Measurements from ENCODE around the gene GLS.
"Not testable (repeated sequence)": the region's sequence is repeated elsewhere in the genome, so short reads cannot be mapped to it uniquely, and the experiment has no call there.

Gene GLS

DNA sequence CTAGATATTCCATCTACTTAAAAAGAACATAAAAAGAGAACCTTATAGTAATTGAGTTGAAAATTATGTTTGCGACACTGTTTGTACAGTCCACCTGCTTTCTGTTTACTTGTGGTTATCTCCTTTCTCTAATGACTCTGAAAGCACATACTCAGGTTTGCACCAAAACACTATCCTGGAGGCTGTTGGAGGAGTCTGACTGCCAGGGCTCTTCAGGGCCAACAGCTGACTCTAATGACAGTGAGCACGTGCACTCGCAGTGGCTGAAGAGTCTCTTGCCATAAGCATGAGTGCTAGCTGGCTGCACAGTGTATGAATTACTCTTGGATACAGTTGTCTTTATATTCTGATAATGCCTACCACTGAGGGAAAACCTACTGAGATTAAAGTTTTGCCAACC is 16.7 kb upstream of the GLS start:
- no peak overlapping the region for H3K4me3 ChIP-seq (ENCODE audit: low read depth, low read length)
- TF ChIP-seq, protein P1, sequence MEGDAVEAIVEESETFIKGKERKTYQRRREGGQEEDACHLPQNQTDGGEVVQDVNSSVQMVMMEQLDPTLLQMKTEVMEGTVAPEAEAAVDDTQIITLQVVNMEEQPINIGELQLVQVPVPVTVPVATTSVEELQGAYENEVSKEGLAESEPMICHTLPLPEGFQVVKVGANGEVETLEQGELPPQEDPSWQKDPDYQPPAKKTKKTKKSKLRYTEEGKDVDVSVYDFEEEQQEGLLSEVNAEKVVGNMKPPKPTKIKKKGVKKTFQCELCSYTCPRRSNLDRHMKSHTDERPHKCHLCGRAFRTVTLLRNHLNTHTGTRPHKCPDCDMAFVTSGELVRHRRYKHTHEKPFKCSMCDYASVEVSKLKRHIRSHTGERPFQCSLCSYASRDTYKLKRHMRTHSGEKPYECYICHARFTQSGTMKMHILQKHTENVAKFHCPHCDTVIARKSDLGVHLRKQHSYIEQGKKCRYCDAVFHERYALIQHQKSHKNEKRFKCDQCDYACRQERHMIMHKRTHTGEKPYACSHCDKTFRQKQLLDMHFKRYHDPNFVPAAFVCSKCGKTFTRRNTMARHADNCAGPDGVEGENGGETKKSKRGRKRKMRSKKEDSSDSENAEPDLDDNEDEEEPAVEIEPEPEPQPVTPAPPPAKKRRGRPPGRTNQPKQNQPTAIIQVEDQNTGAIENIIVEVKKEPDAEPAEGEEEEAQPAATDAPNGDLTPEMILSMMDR (IDR thresholded peaks at IDR 0.05; ENCODE audit: low read depth, low read length, missing control alignments): no peak
- in situ Hi-C loops (cut with HindIII; ENCODE audit: low sequenced_read_pairs): no loop called here
- DNase-seq (ENCODE audit: low read depth): no peak

DNA sequence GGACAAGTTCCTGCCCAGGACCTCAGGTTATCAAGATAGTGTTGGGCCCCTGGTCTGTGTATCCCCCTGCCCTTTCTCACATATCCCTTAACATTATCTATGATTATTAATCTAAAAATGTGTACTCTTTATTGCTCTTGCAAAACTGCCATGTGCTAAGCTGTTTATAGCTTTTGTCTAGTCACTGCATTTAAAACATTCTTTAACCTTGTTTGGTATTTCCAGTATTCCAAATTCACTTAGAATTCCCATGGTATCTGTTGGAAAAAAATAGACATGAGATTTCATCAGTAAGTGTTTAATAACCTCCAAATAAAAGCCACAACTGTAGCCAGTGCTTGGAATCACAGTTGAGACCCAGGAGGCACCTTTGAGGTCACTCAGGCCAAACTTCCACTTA is 16.2 kb upstream of the GLS start:
- TF ChIP-seq, protein P1 (IDR thresholded peaks at IDR 0.05; ENCODE audit: low read depth, low read length, missing control alignments): no peak
- no peak for DNase-seq (ENCODE audit: low read depth)
- in situ Hi-C loops (cut with HindIII; ENCODE audit: low sequenced_read_pairs): no loop called here
- no peak overlapping the region for H3K4me3 ChIP-seq (ENCODE audit: low read depth, low read length)

DNA sequence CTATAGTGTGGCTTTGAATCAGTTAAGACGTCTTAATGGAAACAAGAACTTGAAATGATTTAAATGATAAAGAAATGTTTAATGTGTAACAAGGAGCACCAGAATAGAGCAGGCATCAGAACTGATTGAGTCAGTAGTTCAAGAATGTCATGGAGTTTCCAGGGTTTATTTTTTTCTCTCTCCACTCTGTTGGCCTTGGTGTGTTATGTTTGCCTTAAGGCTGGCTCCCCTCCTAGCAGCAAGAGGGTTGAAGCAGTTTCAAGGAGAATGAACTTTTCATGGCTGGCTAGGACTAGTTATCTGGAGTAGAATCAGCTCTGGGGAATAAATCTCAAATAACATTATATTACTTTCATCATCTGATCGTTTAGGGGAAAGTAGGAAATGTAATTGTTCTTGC is 13.4 kb upstream of the GLS start:
- H3K4me3 ChIP-seq (ENCODE audit: low read depth, low read length): no peak overlapping the region
- in situ Hi-C loops (cut with HindIII; ENCODE audit: low sequenced_read_pairs): no loop called here
- TF ChIP-seq, protein P1 (IDR thresholded peaks at IDR 0.05; ENCODE audit: low read depth, low read length, missing control alignments): no peak
- DNase-seq (ENCODE audit: low read depth): no peak

DNA sequence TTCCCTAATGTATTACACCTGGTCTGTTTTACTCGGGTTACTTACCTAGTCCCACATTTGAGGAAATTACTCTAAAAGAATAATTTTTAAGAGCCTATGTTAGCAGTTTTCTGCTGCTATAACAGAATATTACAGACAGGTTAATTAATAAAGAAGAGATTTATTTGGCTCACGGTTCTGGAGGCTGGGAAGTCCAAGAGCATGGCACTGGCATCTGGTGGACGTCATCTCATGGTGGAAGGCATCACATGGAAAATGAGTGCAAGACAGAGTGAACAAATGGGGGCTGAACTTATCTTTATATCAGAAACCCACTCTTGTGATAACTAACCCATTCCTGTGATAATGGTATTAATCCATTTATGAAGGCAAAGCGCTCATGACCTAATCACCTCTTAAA is 12.8 kb upstream of the GLS start:
- TF ChIP-seq, protein P1 (IDR thresholded peaks at IDR 0.05; ENCODE audit: low read depth, low read length, missing control alignments): no peak
- DNase-seq (ENCODE audit: low read depth): no peak
- H3K4me3 ChIP-seq (ENCODE audit: low read depth, low read length): no peak overlapping the region
- in situ Hi-C loops (cut with HindIII; ENCODE audit: low sequenced_read_pairs): no loop called here

DNA sequence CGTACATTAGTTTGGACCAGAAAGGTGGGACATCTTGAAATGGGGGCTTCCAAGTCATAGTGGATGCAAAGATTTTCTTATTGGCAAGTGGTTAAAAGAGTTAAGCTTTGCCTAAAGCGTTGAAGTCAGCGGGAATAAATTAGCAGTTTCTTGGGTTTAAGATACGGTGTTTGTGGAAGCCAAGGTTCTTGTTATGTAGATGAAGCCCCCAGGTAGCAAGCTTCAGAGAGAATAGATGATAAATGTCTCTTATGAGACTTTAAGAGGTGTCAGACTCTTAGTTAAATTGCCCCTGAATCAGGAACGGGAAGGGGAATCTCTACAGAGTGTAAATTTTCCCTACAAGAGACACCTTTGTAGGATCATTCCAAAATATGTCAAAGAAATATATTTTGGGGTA is 10.9 kb upstream of the GLS start:
- TF ChIP-seq, protein P1 (IDR thresholded peaks at IDR 0.05; ENCODE audit: low read depth, low read length, missing control alignments): no peak
- no peak overlapping the region for H3K4me3 ChIP-seq (ENCODE audit: low read depth, low read length)
- in situ Hi-C loops (cut with HindIII; ENCODE audit: low sequenced_read_pairs): no loop called here
- DNase-seq (ENCODE audit: low read depth): no peak

DNA sequence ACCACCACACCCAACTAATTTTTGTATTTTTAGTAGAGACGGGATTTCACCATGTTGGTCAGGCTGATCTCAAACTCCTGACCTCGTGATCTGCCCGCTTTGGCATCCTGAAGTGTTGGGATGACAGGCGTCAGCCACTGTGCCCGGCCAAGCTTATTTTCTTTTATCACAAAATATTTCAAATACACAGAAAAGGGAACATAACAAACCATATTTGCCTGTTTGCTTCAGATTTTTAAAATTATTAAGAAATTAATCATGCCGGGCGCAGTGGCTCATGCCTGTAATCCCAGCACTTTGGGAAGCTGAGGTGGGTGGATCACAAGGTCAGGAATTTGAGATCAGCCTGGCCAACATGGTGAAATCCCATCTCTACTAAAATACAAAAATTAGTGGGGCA is 7.2 kb upstream of the GLS start:
- H3K4me3 ChIP-seq (ENCODE audit: low read depth, low read length); DNase-seq (ENCODE audit: low read depth); in situ Hi-C loops (cut with HindIII; ENCODE audit: low sequenced_read_pairs): not testable (repeated sequence)

DNA sequence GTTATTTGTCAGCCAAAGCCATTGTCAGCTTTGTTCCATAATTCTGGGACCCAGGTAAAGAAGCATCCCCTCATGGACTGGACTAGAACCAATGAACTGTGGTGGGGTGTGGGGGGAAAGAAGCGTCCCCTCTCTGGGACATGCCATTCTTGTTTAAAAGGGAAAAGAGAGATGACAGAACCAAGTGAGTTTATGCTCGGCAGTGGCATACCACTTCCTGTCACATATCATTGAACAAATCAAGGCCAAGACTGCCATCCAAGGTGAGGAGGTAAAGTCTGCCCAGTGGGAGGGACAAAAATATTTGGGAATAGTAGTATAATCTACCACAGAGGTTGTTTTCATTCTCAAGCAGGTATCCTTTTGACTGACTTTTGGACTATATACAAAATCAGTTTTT is 4.7 kb upstream of the GLS start:
- in situ Hi-C loops (cut with HindIII; ENCODE audit: low sequenced_read_pairs): no loop called here
- no peak overlapping the region for H3K4me3 ChIP-seq (ENCODE audit: low read depth, low read length)
- TF ChIP-seq, protein P1 (IDR thresholded peaks at IDR 0.05; ENCODE audit: low read depth, low read length, missing control alignments): no peak
- DNase-seq (ENCODE audit: low read depth): no peak
